Activated CD8-positive, alpha-beta memory T cell treated with anti-CD3 and anti-CD28 coated beads, Interleukin-2, amount 50 U/mL, for 4 hours (primary cell): ENCODE data around the gene COL27A1.
"Not testable (repeated sequence)": the region's sequence is repeated elsewhere in the genome, so short reads cannot be mapped to it uniquely, and the experiment has no call there.

Experiments
- DNase-seq: peaks from one replicate; pipeline ENCODE4 v3.0.0-alpha.2; 2020

COL27A1 gene

DNA sequence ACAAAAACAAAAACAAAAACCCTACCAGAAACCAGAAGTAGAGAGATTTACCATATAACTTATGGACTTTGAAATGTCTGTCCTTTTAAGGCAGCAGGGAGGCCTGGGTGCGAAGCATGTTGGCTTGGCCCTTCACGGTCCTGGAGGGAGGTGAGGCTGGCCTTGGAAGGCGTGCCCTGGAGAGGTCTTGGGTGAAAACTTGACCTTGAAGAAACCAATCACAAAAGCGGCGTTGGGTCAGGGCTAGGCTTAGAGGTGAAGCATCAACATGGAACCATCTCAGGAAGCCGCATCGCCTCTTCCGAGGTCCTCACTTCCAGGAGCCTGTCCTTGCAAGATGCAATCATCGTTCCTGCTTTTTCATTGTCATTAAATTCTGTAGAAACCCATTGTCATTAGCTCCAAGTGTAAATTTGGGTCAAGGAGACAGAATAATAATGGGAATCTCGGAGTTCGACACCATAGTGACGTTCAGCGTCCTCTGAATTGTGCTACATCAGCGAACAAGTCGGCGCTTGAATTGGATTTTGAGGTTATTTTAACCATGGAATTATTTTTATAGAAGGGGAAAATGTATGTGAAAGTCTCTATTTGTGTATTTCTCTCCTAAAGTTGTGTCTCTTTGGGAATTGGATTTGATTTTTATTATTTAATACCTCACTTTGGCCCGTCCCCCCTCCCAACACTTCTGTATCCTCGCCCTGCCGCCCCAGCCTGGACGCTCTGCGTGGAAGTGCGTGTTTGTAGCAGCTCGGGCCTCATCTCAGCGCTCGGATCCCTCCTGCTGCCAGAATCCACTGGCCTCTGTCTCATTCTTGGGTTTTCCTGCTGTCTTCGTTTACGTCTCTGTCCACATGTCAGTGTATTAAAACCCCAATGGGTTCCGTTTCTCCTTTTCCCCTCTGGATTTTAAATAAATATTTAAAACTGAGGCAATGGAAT, 156.5 kb downstream of the COL27A1 start:
- no peak for DNase-seq

DNA sequence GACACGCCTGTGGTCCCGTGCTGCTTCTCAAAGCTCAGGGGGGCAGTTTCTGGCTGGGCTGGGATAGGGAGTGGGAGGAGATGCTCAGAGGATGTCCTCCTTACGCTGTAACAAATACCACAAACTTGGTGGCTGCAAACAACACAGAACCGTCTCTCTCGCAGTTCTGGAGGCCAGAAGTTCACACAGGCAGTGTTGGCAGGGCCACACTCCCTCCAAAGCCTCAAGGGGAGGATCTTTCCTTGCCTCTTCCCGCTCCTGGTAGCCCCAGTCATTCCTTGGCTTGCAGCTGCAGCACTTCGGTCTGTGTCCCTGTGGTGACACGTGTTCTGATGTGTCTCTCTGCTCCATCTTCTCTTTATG, 157.2 kb downstream of the COL27A1 start:
- DNase-seq, result no peak

DNA sequence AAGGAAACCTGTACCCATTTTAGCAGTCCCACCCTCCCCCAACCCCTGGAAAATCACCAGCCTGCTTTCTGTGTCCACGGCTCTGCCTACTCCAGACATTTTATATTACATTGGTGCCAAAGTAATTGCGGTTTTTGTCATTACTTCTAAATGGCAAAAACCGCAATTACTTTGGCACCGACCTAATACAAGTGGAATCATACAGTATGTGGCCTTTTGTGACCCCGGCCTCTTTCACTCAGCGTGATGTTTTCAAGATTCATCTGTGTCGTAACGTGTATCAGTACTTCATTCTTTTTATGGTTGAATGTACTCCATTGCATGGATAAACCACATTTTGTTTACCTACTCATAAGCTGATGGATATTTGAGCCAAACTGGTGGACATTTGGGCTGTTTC, 157.8 kb downstream of the COL27A1 start:
- DNase-seq, result no peak

DNA sequence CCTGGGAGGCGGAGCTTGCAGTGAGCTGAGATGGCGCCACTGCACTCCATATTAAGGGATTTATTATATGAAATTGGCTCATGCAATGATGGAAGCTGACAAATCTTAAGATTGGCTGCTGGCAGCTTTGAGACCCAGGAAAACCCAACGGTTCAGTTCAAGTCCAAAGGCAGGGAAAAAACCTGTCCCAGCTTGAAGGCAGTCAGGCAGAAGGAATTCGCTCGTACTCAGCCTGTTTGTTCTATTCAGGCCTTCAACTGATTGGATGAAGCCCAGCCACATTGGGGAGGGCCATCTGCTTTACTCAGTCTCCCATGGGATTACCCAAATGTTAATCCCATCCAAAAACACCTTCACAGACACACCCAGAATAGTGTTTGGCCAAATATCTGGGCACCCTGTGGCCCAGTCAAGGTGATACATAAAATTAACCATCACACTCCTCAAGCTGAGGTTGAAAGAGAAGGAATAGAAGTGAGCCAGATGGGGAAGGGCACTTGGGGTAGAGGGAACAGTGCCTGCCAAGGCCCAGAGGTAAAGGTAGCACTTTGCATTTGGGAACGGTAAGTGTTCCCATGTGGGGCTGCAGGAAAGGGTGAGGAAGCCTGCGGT, 159.0 kb downstream of the COL27A1 start:
- no peak for DNase-seq

DNA sequence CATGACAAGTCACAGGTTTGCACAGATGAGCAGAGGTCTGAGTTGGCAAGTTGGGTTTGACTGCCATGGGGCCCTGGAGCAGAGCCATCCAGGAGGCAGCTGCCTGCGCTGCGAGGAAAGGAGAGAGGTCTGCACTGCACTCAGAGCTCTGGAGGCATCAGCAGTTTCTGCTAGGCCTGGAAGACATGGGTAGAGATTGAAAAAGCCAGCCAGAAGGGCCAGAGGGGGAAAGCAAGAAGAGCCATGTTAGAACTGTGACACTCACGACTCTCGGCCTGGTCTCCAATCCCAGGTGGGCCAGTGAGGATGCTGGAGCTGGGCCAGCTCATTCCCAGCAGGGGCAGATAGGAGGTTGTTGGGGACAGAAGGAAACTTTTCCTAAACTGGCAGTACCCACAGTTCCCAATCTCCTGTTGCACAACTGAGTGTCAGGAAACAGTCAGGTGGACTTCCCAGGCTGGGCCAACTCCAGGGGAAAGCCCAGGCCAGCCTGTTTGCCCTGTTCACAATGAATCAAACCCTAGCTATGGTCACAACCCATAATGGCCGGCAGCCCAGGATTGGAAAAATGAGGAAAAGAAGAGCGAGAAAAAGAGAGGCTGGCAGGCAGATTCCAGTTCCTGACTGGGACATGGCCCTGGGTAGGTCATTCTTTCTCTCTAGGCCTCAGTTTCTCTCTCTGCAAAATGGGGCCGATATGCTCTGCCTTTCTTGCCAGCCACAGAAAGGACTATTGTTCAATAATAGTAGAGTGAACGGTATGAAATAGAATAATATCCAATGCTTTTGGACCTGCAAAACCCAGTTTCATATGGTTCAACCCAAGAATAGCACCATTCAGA, 159.8 kb downstream of the COL27A1 start:
- DNase-seq, result no peak

DNA sequence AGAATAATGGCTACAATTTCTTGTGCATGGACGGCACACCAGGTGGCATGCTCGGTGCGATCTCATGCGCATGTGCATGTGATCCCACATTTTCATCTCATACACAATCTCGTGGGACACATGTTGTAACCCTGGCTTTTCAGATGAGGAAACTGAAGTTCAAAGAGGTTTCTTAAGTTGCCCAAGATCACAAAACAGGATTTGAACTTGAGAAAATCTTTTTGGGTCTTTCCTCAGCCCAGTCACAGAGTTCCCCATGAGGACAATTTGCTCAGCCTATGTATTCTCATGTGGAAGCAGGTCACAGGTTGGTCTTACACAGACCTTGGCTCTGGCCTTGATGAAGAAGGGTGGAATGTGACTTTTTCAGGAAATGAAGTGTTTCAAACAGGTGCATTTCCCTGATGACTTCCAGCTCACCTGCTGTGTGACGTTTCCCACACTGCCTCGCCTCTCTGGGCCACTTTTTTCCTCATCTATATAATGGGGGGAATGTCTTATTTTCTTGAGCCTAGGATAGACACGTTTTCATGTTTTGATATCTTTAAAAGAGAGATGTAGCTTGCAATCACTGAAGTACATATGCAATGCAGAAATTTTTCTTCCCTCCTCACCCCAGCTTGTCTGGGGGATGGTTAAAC, 160.5 kb downstream of the COL27A1 start:
- no peak for DNase-seq

DNA sequence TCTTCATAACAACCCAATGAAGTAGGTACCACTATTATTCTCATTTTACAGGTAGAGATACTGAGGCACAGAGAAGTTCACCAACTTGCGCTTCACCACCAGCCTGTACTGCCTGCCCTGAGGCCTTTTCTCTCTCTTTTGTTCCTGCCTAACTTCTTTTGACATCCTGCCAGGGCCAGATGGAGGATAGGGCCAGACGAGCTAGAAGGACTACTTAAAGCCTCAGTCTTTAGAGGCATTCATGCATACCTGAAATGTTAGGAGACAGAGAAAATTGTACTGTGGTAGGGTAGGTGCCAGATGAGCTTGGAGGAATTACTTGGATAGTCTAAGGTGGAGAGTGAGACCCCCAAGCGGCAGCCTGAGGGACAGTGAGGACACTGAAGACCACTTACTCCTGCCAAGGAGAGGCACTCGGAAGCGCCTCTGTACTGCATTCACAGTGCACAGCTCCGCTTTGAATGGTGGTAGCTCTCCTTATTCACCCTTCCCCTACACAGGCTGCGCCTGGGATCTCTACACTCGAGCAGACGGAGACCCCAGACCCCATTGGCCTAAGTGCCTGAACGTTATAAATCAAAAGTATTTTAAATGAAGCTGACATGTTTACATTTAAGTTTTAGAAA, 161.4 kb downstream of the COL27A1 start:
- DNase-seq, result no peak

DNA sequence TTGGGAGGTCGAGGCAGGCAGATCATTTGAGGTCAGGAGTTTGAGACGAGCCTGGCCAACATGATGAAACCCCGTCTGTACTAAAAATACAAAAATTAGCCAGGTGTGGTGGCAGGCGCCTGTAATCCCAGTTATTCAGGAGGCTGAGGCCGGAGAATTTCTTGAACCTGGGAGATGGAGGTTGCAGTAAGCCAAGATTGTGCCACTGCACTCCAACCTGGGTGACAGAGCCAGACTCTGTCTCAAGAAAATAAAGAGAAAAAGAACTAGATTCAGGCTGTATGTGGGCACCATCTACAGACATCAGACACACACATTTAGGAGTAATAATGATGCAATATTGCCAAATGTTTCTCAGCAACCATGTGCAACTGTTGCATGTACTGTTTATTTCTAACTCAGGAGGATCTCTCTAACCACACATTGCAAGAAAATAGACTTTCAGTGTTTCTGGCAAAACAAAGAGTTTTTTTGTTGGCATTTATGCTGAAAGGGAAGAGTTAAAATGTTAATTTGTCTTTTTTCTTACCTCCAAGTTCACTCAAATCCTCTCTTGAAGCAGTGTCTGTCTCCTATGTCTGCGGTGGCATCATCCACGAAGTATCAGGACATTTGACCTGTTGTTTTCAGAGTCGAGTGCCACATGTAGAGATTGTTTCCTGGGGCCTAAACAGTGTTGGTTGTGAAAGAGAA, 162.5 kb downstream of the COL27A1 start:
- DNase-seq, result no peak

DNA sequence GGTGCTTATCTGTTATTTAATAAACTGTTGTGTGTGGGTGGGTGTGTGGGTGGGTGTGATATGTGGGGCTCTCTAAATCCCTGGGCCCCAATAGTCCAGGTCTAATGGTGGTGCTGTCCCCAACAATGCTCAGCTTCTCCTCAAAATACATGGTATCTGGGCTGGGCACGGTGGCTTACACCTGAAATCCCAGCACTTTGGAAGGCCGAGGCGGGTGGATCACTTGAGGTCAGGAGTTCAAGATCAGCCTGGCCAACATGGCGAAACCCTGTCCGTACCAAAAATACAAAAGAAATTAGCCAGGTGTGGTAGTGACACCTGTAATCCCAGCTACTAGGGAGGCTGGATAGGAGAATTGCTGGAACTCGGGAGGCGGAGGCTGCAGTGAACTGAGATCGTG, 163.1 kb downstream of the COL27A1 start:
- no peak for DNase-seq

DNA sequence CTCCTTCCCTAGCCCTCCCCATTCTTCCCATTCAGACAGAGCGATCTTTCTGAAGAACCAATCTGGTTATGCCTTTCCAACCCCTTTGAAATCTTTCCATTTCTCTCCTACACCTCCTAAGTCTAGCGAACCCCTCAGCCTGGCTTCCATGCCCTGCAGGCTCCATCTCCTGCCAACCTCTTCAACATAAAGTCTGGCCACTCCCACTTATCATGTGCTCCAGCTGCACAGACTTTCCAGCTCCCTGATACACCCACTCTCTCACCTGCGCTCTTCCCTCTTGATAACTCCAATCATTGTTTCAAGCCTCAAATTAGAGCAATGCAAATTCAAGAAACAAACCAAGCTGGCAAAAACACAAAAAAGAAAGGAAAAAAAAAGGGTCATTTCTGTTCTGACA, 163.8 kb downstream of the COL27A1 start:
- DNase-seq, result no peak

DNA sequence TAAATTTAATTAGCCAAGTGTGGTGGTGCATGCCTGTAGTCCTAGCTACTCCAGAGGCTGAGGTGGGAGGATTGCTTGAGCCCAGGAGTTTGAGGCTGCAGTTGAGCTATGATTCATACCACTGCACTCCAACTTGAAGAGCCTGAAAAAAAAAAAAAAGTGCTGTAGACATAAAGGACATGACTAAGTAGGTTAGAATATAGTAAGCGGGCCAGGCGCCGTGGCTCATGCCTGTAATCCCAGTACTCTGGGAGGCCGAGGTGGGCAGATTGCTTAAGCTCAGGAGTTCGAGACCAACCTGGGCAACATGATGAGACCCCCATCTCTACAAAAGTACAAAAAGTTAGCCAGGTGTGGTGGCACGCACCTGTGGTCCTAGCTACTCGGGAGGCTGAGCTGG, 165.4 kb downstream of the COL27A1 start:
- DNase-seq, result not testable (repeated sequence)

DNA sequence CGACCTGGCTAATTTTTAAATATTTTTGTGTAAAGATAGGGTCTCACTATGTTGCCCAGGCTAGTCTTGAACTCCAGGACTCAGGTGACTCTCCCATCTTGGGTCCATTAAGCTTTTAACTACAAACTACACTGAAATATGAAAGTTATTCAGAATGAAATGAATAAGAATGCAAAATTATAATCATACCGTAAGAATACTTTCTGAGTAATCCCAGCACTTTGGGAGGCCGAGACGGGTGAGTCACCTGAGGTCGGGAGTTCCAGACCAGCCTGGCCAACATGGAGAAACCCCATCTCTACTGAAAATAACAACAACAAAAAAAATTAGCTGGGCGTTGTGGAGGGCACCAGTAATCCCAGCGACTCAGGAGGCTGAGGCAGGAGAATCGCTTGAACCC, 166.4 kb downstream of the COL27A1 start:
- DNase-seq, result no peak

DNA sequence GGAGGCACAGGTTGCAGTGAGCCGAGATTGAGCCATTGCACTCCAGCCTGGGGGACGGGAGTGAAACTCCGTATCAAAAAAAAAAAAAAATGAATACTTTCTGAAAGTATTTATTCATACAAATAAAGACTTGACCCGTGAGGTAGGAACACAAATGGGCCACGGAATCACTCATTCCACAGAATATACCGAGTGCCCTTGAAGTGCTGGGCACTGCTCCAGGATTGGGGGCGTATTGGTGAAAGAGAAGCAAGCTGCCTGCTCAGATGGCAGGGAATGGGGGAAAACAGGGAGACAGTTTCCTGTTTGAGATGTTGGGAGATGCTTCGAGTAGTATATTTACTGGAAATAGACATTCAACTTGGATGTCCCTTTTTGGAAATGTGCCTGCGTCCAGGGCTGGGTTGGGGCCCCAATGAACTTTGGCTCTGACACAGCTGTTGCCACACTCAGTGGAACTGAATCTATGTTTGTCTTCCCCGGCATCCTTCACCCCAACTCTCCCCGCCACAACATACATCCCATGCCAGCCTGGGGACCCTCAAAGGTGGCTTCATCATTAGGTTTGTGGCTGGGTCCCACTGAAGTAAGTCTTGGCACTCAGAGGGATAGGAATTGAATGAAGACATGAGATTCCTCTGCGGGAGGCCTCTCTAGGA, 167.0 kb downstream of the COL27A1 start:
- not testable (repeated sequence) for DNase-seq

DNA sequence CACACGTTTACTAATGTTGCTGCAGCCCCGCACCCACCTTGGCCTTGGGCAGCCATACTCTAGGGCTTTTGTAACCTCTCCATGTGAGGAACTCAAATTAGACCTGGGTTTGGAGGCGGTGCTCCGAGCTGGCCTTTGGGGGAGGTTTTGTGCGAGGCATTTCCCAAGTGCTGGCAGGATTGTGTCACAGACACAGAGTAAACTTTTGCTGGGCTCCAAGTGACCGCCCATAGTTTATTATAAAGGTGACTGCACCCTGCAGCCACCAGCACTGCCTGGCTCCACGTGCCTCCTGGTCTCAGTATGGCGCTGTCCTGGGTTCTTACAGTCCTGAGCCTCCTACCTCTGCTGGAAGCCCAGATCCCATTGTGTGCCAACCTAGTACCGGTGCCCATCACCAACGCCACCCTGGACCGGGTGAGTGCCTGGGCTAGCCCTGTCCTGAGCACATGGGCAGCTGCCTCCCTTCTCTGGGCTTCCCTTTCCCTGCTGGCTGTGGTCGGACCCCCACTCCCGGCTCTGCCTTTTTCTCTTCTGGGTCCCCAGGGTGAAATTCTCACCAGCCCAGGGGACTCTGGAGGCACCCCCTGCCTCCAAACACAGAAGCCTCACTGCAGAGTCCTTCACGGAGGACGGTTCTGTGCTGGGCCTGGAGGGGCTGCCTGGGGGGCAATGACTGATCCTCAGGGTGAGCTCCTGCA, 167.6 kb downstream of the COL27A1 start, which contains the start of gene ORM1:
TSS of gene ORM1 (plus strand) at position 268 of the 701 bp plus-strand sequence. CDS start at position 304, 36 bp downstream.
- not testable (repeated sequence) for DNase-seq

DNA sequence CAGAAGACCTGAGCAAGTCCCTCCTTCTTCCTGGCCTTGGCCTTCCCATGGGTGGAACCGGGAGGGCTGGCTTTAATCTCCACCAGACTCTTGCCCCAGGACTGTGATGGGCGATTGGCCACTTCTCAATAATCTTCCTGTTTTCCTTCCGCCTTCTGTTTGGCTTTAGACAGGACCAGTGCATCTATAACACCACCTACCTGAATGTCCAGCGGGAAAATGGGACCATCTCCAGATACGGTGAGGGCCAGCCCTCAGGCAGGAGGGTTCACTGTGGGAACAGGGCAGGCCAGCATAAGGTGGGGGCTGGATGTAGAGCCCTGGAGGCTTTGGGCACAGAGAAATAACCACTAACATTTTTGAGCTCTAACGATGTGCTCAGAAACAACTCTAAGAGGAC, 168.5 kb downstream of the COL27A1 start:
- DNase-seq, result not testable (repeated sequence)

DNA sequence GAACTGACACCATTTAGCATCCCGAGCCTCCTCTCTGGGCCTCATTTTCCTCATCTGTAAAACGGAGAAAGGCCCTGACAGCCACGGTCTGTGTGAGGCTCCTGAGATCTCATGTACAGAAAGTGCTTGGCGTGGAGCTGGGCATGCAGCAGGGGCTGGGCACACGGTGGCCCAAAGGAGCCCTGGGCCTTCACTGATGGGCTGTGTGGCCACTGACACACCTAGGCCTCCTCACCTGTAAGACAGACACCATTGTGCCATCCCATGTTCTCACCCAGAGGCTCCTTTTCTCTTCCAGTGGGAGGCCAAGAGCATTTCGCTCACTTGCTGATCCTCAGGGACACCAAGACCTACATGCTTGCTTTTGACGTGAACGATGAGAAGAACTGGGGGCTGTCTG, 169.2 kb downstream of the COL27A1 start:
- no peak for DNase-seq

DNA sequence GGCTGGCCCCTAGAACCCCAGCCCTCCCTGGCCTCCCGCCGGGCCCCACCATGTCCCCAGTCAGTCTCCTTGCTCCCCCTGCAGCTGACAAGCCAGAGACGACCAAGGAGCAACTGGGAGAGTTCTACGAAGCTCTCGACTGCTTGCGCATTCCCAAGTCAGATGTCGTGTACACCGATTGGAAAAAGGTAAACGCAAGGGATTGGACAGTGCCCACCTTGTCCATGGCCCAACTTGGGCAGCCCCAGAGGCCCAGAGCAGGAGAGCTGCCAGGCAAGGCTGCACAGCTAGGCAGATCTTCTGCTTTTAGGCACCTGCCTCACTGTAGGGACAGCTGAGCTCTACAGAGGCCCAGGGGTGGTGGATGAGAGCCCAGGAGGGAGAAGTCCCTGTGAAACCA, 169.6 kb downstream of the COL27A1 start:
- not testable (repeated sequence) for DNase-seq

DNA sequence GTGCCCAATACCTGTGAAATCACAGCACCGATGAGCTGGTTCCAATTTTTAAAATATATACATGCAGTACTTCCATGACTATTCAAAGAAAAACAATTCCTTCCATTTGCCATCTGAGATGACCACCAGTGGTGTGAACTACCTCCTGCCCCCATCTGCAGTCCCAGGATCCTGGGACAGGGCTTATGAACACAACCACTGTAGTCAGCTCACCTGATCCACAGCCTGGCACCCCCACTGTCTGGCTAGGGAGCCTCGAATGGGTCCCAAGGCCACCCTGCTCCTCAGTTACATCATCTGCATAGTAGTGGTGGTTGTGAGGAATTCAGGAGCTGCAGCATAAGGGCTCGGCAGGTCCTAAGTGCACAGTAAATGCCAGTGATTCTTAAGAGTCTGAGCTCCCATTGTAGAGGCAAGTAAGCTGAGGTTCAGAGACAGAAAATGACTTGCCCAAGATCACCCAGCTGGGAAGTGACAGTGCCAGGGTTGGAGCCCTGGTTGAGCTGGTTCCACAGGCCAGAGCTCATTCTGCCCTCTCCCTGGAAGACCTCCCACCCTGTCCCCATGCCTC, 170.4 kb downstream of the COL27A1 start:
- DNase-seq, result not testable (repeated sequence)

DNA sequence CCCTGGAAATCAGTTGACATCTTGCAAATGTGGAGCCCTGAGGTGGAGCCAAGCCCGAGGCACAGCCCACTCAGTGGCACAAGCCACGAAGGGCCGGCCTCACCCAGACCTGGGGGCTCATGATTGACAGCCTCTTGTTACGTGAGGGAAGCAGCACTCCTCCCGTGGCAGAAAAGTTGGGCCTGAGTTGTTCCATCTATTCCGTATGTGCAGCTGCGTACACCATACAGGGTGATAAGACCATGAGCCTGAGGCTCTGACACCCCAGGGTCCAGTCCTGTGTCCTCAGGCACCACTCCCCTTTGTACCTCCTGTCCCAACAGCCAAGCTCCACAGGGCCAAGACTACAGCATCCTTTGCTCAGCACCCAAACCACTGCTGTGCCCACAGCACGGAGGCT, 172.4 kb downstream of the COL27A1 start:
- DNase-seq, result no peak

DNA sequence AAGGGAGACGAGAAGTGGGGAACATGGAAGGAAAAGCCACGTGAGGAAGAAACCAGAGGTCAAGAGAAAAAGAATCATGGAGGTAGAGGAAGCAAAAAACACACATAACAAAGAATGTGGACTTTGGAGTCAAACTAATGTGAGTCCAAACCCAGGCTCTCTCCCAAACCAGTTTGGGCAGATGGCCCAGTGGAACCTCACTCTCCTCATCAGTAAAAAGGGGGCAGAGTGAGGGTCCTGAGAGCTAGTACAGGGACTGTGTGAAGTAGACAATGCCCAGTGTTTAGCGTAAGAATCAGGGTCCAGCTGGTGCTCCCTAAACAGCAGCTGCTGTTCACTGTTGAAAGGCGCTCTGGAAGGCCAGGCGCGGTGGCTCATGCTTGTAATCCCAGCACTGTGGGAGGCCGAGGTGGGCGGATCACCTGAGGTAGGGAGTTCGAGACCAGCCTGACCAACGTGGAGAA, 173.1 kb downstream of the COL27A1 start:
- DNase-seq, result not testable (repeated sequence)
